ENCODE results near the gene TMX2.
A peak's percentile ranks its signal among the peaks of the same experiment; 100 is the strongest.

Gene TMX2

GRCh38 chr11:57764972-57765371 lies 52.6 kb downstream of the TMX2 start:
- no peak for DNase-seq (ENCODE audit: low spot score)

DNA sequence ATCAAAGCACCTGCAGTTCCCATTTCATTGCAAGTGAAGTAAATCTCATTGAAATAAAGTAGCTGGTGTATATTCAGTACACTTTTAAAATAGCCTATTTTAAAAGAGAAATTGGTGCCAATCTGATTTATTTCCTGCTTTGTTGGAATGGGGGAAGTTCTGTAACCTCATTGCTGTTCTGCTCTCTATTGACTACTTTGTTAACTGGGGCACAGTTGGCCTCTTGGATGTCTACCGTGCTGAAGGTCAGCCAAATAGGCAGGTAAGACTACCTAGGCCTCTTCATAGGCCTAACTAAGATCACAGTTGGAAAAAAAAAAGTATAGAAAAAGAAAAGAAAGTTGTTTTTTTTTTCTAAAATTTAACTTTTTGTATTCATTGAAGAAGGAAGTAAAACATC lies 58.4 kb downstream of the TMX2 start:
- no peak for DNase-seq (ENCODE audit: low spot score)

- no peak for DNase-seq (ENCODE audit: low spot score)
Measured at GRCh38 chr11:57771365-57771764, 59.0 kb downstream of the TMX2 start.

DNA sequence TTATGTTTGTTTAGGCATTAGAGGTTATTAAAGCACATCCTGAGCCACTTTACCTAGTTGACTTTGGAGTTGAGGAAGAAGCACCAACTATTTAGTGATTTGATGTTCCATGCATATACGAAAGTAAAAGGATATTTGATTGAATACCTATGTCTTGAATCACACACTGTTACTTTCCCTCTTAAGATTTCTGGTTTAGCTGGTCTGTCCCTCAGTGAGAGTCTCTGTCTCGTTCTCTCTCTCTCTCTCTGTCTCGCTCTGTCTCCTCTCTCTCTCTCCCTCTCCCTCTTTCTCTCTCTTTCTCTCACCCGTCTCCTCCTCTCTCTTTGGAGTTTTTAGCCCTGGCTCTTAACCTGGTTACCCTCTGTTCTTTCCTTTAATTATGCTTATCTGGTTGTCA lies 60.2 kb downstream of the TMX2 start:
- no peak for DNase-seq (ENCODE audit: low spot score)

- no peak for DNase-seq (ENCODE audit: low spot score)
Measured at GRCh38 chr11:57773026-57773598, 60.7 kb downstream of the TMX2 start.

DNA sequence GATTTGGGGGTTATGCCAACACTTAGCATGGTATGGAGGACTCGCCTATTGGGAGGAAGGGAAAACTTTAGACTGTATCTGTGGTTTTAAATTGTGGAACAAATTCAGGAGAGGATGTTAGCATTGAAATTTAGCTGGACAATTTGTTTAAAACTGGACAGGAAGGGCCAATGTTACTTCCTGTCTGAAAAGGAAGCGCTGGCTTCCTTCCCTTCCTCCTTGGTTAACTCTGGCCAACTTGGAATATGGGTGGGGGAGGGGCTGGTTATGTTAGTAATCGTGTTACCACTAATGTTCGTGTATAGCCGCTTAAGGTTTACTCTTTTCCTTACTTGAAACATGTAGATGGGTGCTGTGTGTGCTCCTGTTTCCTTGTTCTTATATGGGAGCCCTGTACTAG lies 63.1 kb downstream of the TMX2 start:
- no peak for DNase-seq (ENCODE audit: low spot score)

DNA sequence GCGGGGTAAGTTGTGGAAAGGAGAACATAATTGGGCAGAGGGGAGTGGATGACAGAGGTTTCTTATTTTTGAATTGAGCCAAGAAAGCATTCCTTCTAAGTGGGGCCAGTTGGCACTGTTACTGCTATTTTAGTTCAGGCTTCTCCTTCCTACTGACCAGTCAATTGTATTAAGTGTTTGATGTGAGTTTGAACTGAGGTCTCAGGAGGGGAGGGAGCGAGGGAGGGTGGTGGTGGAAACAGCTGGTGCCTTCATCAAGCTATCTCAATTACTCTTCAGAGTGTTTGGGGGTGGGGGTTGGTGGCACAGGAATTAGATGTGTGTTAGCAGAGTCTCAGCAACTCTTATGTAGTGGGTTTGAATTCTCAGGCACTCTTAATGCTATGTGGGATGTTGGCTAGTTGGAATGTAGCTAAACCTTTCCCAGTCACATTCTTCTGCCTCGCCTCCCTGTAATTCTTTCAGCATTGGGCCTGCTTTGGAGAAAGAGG lies 63.7 kb downstream of the TMX2 start:
- no peak for DNase-seq (ENCODE audit: low spot score)

DNA sequence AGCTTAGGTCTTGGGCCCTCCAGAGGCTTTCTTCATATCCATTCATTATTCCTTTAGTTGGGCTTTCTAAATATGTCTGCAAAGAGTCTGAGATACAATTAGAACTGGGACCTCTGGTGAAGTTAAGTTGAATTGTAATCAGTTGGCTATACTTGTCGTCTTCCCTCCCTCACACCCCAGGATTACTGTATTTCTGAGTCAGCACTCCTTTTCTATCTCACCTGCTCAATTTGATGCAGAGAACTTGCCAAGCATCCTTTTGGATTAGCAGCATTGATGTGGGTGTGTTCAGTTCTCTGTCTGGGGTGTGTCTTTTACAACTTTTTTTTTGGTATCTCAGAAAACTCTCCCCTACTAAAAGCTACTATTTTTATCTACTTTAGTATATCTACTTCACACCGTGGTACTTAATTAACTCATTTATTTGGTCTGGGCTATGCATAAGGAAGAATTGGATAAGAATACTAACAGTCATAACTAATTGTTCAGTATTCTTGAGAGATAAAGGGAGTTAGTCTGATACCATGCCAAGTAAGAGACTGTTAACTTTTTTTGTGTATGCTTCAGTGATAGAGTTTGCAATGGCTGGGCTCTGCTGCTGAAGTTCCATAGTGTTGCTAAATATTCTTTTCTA lies 64.3 kb downstream of the TMX2 start:
- no peak for DNase-seq (ENCODE audit: low spot score)

DNA sequence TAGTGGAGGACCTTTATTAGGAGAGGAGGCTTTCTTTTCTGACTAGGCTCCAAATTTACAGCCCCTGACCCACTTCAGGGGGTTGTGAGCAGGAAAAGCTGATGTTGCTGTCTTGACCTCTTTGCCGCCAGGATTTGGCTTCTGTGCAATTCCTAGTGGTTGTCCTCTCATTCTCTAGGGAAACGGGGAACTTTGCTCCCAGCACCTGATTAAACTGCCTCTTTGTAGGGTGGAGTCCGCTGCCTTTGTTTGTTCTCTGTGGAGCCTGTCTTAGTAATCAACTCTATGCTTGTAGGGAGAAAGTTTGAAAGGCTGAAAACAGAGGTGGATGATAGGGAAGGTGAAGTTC lies 65.5 kb downstream of the TMX2 start:
- no peak for DNase-seq (ENCODE audit: low spot score)

GRCh38 chr11:57778318-57779037 lies 66.1 kb downstream of the TMX2 start:
- DNase-seq (ENCODE audit: low spot score), result peak; percentile 69

- DNase-seq (ENCODE audit: low spot score), result no peak
Measured at GRCh38 chr11:57779276-57779675, 66.9 kb downstream of the TMX2 start.

GRCh38 chr11:57781529-57781943 lies 69.1 kb downstream of the TMX2 start:
- DNase-seq (ENCODE audit: low spot score), result no peak

GRCh38 chr11:57785072-57785471 lies 72.7 kb downstream of the TMX2 start:
- no peak for DNase-seq (ENCODE audit: low spot score)

DNA sequence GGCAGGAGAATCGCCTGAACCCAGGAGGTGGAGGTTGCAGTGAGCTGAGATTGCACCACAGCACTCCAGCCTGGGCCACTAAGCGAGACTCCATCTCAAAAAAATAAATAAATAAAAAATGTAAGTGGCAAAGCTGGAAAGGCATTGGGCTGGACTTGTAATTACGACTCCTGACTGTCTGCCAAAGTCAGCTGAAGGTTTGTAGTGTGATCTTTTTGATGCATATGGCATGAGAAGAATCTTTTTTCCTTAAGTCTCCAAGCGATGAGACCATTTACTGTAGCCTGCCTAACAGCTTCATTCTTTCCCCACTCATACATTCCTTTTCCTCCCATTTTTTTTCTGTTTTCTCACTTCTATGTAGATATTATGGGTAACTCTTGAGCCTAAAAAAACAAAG lies 74.0 kb downstream of the TMX2 start:
- no peak for DNase-seq (ENCODE audit: low spot score)

DNA sequence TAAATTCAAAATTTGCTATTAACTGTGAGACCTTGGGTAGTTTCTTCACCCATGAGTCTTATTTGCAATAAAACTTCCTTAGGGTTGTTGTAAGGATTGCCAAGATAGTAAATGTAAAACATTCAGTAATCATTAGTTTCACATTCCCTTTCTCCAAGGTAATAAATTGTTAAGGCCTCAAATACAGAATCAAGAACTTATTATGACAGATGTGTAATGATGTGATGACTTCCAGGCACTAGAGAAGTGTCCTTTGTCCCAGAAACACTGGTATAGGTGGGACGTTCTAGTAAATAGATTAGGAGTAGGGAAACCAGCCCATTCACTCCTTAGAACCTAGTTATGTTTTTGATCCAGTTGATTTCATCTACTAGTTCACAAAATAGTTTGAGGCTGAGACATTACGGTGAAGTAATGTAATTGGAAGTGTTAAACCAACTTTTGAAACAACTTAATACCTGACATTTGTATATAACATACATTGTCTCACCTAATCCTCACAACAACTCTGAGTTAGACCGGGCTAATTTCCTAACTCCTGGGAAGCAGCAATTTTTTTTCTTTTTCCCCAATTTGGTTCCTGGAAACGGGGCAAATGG lies 74.7 kb downstream of the TMX2 start:
- DNase-seq (ENCODE audit: low spot score), result no peak

- no peak for DNase-seq (ENCODE audit: low spot score)
Measured at GRCh38 chr11:57787920-57788702, 75.7 kb downstream of the TMX2 start.

DNA sequence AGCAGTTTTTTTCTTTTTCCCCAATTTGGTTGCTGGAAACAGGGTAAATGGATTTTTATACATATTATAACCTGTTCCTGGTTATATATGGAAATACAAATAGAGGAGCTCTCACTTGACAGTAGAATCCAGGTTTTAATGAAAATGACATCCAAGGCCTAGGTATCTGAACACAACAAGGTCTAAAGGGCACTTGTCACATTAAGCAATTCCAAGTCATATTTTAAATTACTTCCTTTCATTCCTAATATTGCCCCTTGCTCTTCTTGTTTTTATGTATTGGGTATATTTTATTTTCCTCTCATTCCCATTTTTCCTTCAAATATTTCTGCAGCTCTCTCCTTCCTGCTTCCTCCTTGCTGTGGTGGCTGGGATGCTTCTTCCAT lies 76.3 kb downstream of the TMX2 start:
- DNase-seq (ENCODE audit: low spot score), result no peak
